Muscle layer of colon (tissue), 2 donors: ENCODE data around the gene HMGCS2.
"Not testable (repeated sequence)": the region's sequence is repeated elsewhere in the genome, so short reads cannot be mapped to it uniquely, and the experiment has no call there.

Experiments
- H3K27ac ChIP-seq: one replicate; pipeline ENCODE4 v1.7.0; 2013; ENCODE audit warnings: low read depth, mild to moderate bottlenecking, low read length, moderate library complexity
- H3K27me3 ChIP-seq, 2 donors: one replicate each; pipeline ENCODE4 v1.7.0; 2013; ENCODE audit warnings: low read length in 2 of 2, mild to moderate bottlenecking in 2 of 2; ENCODE audit not compliant: insufficient read depth in 2 of 2, control insufficient read depth in 1 of 2
- H3K36me3 ChIP-seq: one replicate; pipeline ENCODE4 v1.7.0; 2013; ENCODE audit warnings: mild to moderate bottlenecking, low read length; ENCODE audit not compliant: insufficient read depth
- H3K4me1 ChIP-seq: one replicate; pipeline ENCODE4 v1.7.0; 2013; ENCODE audit warnings: mild to moderate bottlenecking, low read length; ENCODE audit not compliant: insufficient read depth
- H3K4me3 ChIP-seq, 2 donors: one replicate each; pipeline ENCODE4 v1.7.0; 2013; ENCODE audit warnings: low read length in 2 of 2, low read depth in 1 of 2, mild to moderate bottlenecking in 1 of 2, moderate library complexity in 1 of 2
- H3K9ac ChIP-seq: one replicate; pipeline ENCODE4 v1.7.0; 2013; ENCODE audit warnings: low read length
- H3K9me3 ChIP-seq: one replicate; pipeline ENCODE4 v1.7.0; 2013; ENCODE audit warnings: mild to moderate bottlenecking, low read length
- donor health status: abdominal sarcoma.
- donor health status: Adenocarcinoma of cecum.

The HMGCS2 gene

GRCh38 chr1:119786473-119787050 lies 17.9 kb upstream of the HMGCS2 start:
- not testable (repeated sequence) for H3K27ac ChIP-seq, H3K36me3 ChIP-seq, H3K9me3 ChIP-seq, H3K27me3 ChIP-seq, H3K9ac ChIP-seq, H3K4me3 ChIP-seq
- peaks cover 13% of the 10 kb centered on the region for H3K4me1 ChIP-seq

DNA sequence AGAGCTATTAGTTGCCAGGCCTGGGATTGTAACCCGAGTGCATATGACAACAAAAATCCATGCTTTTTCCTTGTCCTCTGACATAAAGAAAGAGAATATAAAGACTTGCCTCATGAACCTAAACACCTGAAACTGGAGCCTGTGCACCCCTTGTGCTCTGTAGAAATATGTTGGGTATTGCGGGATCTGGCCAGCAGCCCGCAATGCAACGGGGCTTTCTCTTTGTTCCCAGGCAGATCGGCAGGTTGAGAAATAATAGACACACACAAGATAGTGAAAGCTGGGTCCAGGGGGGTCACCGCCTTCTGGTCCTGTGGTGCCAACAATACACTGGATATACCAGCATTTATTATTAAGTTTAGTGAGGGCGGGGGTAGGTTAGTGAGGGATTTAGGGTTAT lies 17.3 kb upstream of the HMGCS2 start:
- H3K9ac ChIP-seq, H3K4me3 ChIP-seq, H3K36me3 ChIP-seq, H3K27me3 ChIP-seq, H3K9me3 ChIP-seq, H3K27ac ChIP-seq: not testable (repeated sequence)
- H3K4me1 ChIP-seq: peaks cover 13% of the 10 kb centered on the region

DNA sequence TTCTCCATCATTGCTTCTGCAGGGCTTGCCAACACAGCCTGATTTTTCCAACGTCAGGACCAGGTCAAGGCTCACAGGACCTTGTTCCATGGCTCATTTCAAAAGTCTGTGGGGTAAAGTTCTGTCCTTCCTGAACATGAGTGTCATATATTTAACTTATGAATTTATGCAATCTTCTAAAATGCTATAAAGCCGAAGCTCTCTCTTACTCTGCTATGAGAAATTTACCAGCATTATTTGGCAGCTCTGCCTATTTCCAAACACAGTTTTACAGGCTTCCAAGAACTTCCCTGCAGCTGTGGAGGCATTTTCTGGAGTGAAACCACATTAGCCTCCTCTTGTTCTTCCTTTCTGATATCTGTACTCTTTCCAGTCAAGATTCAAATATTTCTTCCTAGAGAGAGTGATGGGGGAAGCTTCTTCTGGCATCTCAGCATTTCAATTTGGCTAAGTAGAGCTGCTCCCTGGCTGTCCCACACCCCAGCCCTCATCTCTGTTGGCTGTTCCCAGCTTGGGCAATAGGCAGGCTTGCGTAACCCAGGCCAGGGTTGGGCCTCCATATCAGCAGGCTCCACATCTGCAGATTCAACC lies 15.6 kb upstream of the HMGCS2 start:
- H3K36me3 ChIP-seq: no peaks in the 10 kb centered on the region
- H3K9me3 ChIP-seq: no peaks in the 10 kb centered on the region
- H3K4me3 ChIP-seq: no peak overlapping the region
- H3K27me3 ChIP-seq: no peaks in the 10 kb centered on the region
- H3K27ac ChIP-seq: peak overlapping the region; percentile 28
- H3K9ac ChIP-seq: no peak overlapping the region
- H3K4me1 ChIP-seq: peaks cover 13% of the 10 kb centered on the region

- H3K36me3 ChIP-seq: no peaks in the 10 kb centered on the region
- peak overlapping the region; percentile 28 for H3K27ac ChIP-seq
- H3K4me1 ChIP-seq: peaks cover 13% of the 10 kb centered on the region
- no peaks in the 10 kb centered on the region for H3K27me3 ChIP-seq
- H3K9ac ChIP-seq: no peak overlapping the region
- no peak overlapping the region for H3K4me3 ChIP-seq
- no peaks in the 10 kb centered on the region for H3K9me3 ChIP-seq
Measured at GRCh38 chr1:119783354-119784185, 14.9 kb upstream of the HMGCS2 start.

GRCh38 chr1:119782631-119783325 lies 14.1 kb upstream of the HMGCS2 start:
- H3K4me1 ChIP-seq: peaks cover 13% of the 10 kb centered on the region
- no peak overlapping the region for H3K4me3 ChIP-seq
- H3K36me3 ChIP-seq: no peaks in the 10 kb centered on the region
- no peaks in the 10 kb centered on the region for H3K9me3 ChIP-seq
- no peaks in the 10 kb centered on the region for H3K27me3 ChIP-seq
- H3K27ac ChIP-seq: no peak overlapping the region
- H3K9ac ChIP-seq: no peak overlapping the region

DNA sequence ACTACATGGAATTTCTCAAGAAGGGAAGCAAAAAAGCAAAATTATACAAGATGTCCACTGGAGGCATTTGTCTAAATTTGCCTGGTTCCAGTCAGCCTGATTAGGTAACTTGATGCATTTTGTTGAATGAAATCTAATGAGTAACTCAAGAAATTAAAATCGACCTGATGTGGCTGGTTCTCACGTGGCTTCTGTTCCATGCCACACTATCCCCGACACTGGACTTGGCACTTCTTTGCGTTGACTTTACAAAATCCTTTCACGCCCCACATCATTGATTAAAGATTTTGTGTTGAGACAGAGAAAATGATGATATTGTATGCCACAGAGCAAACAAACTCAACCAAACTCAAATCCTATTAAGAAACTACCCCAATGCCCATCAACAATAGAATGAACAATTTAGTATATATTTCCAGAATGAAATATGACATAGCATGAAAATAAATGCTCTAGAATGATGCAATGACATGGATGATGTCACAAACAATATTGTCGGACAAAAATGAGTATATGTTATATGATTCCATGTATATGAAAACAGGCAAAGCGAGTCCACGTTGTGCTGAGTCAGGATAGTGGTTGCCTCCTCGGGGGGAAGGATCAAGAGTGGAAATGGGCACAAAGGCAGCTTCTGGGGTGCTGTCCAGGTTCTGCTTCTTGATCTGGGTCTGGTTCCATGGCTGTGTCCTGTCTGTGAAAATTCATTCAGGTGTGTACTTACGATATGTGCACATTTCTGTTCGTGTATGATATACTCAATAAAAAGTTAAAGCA lies 12.9 kb upstream of the HMGCS2 start:
- Histone ChIP-seq H3K9ac (no peak overlapping the region), H3K27ac (no peak overlapping the region), H3K4me3 (no peak overlapping the region), H3K27me3 (no peaks in the 10 kb centered on the region), H3K4me1 (peaks cover 13% of the 10 kb centered on the region), H3K9me3 (no peaks in the 10 kb centered on the region), H3K36me3 (no peaks in the 10 kb centered on the region)

DNA sequence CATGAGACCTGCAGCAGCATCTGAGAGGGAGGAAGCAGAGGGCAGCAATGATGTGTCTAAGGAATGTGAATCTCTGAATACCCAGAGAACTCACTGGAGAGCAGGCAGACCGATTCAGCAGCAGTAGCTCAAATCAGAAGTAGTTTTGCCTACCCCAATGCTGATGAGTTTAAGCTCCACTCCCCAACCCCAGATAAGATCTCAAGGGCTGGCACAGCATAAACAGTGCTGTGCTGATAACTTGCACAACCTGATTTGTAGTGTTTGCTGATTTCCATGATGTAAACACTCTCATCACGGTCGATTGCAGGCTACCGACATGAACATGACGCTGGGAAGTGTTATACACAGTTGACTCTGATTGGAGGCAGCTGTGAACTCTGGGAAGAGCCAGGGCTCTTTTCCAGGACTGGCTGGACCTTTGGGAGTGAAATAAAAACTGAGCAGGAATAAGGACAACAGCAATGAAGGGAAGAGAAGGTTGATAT lies 11.2 kb upstream of the HMGCS2 start:
- no peaks in the 10 kb centered on the region for H3K9me3 ChIP-seq
- no peak overlapping the region for H3K9ac ChIP-seq
- H3K36me3 ChIP-seq: no peaks in the 10 kb centered on the region
- peaks cover 13% of the 10 kb centered on the region for H3K4me1 ChIP-seq
- peak overlapping the region in 1 of 2 donors; percentile 36 for H3K4me3 ChIP-seq
- no peaks in the 10 kb centered on the region for H3K27me3 ChIP-seq
- no peak overlapping the region for H3K27ac ChIP-seq

DNA sequence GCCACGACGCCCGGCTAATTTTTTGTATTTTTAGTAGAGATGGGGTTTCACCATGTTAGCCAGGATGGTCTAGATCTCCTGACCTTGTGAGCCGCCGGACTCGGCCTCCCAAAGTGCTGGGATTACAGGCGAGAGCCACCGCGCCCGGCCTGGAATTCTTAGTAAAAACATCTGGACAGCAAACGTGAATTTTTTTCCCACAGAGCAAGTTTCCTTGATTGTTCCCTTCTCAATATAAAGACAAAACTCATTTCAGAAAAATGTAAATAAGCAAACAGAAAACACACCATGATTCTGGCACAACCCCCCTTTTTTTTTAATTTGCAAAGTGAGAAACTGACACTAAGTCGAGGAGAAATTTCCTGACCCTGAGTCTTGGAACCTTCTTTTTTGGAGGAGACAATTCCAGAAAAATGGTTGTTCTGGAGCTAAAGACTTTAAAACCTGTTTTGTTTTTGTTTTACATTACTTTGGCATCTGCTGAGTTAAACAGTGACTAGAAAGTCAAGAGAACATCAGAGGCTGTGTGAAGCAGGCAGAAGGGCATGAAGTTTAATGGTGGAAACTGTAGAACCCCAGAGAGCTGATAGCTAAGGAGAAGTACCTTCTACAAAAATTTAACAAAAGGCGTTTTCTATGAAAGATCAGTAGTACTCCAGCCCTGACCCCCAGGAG lies 10.3 kb upstream of the HMGCS2 start:
- no peaks in the 10 kb centered on the region for H3K27me3 ChIP-seq
- H3K4me3 ChIP-seq: no peak overlapping the region
- no peak overlapping the region for H3K9ac ChIP-seq
- H3K27ac ChIP-seq: no peak overlapping the region
- H3K36me3 ChIP-seq: no peaks in the 10 kb centered on the region
- peaks cover 8% of the 10 kb centered on the region for H3K4me1 ChIP-seq
- no peaks in the 10 kb centered on the region for H3K9me3 ChIP-seq

DNA sequence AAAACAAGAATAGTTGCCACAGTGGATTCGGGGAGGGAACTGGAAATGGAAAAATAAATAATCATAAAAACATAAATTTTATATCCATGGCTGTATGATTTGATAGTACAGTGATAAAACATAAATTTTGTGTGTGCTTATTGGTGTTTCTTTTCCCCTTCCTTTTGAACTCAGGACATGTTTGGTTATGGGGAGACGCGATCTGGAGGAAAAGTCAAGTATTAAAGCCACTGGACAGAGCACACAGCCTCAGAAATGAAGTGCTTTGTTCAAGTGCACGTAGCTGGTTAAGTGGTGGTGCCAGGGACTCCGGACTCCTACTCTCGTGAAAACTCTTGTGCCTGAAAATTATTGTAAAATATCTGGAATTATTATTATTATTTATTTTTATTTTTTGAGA lies 9.7 kb upstream of the HMGCS2 start:
- Histone ChIP-seq H3K4me1 (peaks cover 1% of the 10 kb centered on the region), H3K9ac (no peak overlapping the region), H3K36me3 (no peaks in the 10 kb centered on the region), H3K4me3 (no peak overlapping the region), H3K9me3 (no peaks in the 10 kb centered on the region), H3K27me3 (no peaks in the 10 kb centered on the region), H3K27ac (no peak overlapping the region)

DNA sequence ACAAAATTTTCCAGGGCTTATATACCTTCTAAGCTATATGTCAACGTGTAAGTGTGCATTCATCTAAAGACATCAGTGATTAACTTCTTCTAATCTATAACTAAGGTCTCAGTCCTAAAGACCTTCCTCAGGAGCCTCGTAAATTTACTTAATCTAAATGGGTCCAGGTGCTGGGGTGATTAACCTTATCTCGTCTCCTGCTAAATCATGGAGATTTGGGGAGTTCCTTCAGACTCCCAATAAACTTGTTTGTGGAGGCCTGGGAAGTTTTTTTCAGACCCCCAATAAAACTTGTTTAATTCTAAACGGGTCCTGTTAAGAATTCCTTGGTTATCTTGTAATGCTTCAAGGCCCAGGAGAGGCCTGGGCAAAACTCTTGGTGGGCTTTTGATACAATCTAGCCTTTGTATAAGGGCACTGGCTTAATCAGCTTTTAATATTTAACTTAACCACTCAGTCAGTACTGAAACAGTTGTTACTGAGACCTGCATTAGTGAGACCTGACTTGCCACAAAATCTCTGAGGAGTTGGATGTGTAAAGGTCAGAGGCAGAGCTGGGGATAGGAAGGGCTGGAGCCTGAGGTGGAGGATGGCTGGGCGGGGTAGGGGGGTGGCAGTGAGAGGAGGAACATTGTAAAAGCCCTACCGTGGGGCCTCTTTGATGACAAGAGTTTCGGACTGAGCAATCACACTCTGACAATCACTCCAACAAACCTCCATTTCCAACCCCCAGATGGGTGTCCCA lies 6.2 kb upstream of the HMGCS2 start:
- H3K36me3 ChIP-seq: no peaks in the 10 kb centered on the region
- no peak overlapping the region for H3K4me3 ChIP-seq
- no peak overlapping the region for H3K9ac ChIP-seq
- H3K27me3 ChIP-seq: no peaks in the 10 kb centered on the region
- no peaks in the 10 kb centered on the region for H3K9me3 ChIP-seq
- no peaks in the 10 kb centered on the region for H3K4me1 ChIP-seq
- H3K27ac ChIP-seq: no peak overlapping the region
